Thyroid gland (tissue), 4 donors: Measurements from ENCODE around the gene CALM1. TPM values are rescaled to one million over a fixed set of nuclear protein-coding genes. Genes with fewer than 3 reads are reported as not detected.
A peak's percentile ranks its signal among the peaks of the same experiment; 100 is the strongest.

ENCODE experiments used
- DNase-seq, 2 donors: peaks; one replicate each; pipeline ENCODE4 v3.0.0-alpha.2; 2019
- H3K27ac ChIP-seq, 3 donors: fragments of 200-600 bp; sonication (generic); 1 replicate in 2 of 3; 2 replicates in 1 of 3; pipeline ENCODE4 v1.5.1; 2016 to 2019; ENCODE audit warnings: mild to moderate bottlenecking in 1 of 3, moderate library complexity in 1 of 3
- H3K27me3 ChIP-seq: fragments of 200-600 bp; sonication (generic); one replicate; pipeline ENCODE4 v1.5.1; 2019
- H3K36me3 ChIP-seq, 2 donors: fragments of 200-600 bp; sonication (generic); one replicate each; pipeline ENCODE4 v1.5.1; 2016 to 2019
- H3K4me1 ChIP-seq, 2 donors: fragments of 200-600 bp; sonication (generic); one replicate each; pipeline ENCODE4 v1.5.1; 2017 to 2019
- H3K4me3 ChIP-seq, 3 donors: fragments of 200-600 bp; sonication (generic); replicated peaks in 1 of 3; 1 replicate in 2 of 3; 2 replicates in 1 of 3; pipeline ENCODE4 v1.5.1; 2016; ENCODE audit warnings: mild to moderate bottlenecking in 1 of 3
- H3K9me3 ChIP-seq: fragments of 200-600 bp; sonication (generic); one replicate; pipeline ENCODE4 v1.5.1; 2017
- CTCF ChIP-seq, 6 experiments: fragments of 200-600 bp in 3 of 6; fragments of 450-650 bp in 3 of 6; sonication (generic) in 3 of 6; IDR thresholded peaks; one replicate each; pipeline ENCODE4 v1.5.1; 2016 to 2019; ENCODE audit warnings: antibody characterized with exemption in 6 of 6, mild to moderate bottlenecking in 2 of 6, inconsistent platforms in 1 of 6, moderate library complexity in 1 of 6
- POLR2A ChIP-seq, 2 donors: fragments of 450-650 bp; IDR thresholded peaks; one replicate each; pipeline ENCODE4 v1.6.1; 2017; ENCODE audit warnings: antibody characterized with exemption in 2 of 2, mild to moderate bottlenecking in 2 of 2, moderate library complexity in 1 of 2
- WGBS, 2 donors: methylation state at CpG; one replicate each; pipeline ENCODE4 v1.1.5; 2017; 5-methylcytosine and 5-hydroxymethylcytosine counted together
- intact Hi-C: fragments of 100-400 bp; cut with DNase I; formaldehyde crosslinking; loops from one replicate; pipeline ENCODE4 v1.15.1; 2023
- total RNA-seq, 4 donors: library from RNA; depleted of rRNA; stranded (reverse); fragments of >200 nt; gene quantifications; one replicate each; pipeline ENCODE4 v1.2.3, GENCODE V29; 2016

Gene CALM1
- total RNA-seq = 100 to 1,000 TPM; 262 to 355 (median 294) TPM

GRCh38 chr14:90396341-90397339 lies at the start of gene CALM1:
TSS of gene CALM1 (plus strand) at chr14:90397029. CDS start at chr14:90397231, 202 bp downstream.
- Histone ChIP-seq H3K36me3 (peaks cover 5% of the 10 kb centered on the region in 2 donors), H3K4me3 (peak within 1 kb of the TSS; percentile 36 to 91 (median 88)), H3K27me3 (no peaks in the 10 kb centered on the region), H3K27ac (peak within 1 kb of the TSS; percentile 74 to 76 (median 75)), H3K4me1 (peaks cover 17 to 20% of the 10 kb centered on the region in 2 donors), H3K9me3 (no peaks in the 10 kb centered on the region)
- intact Hi-C loops = loop anchor here (5.0 kb wide), 2 partner anchors 201 to 361 kb away; no protein-coding TSS in a partner anchor
- 2 to 3% methylated on average over 43 to 54 of the region's 89 CpGs for WGBS, 2 donors
- peak; percentile 90 to 93 for DNase-seq
- peak; percentile 99 to 100 for TF ChIP-seq POLR2A (IDR thresholded peaks at IDR 0.05)
- TF ChIP-seq CTCF (IDR thresholded peaks at IDR 0.05) = peak in 1 of 6 experiments; percentile 20

- TF ChIP-seq CTCF (IDR thresholded peaks at IDR 0.05) = no peak
- no peak for TF ChIP-seq POLR2A (IDR thresholded peaks at IDR 0.05)
- no peaks in the 10 kb centered on the region for H3K27me3 ChIP-seq
- H3K36me3 ChIP-seq = no peaks in the 10 kb centered on the region
- intact Hi-C loops = no loop called here
- no peak overlapping the region for H3K27ac ChIP-seq
- no peaks in the 10 kb centered on the region for H3K4me1 ChIP-seq
- H3K9me3 ChIP-seq = no peaks in the 10 kb centered on the region
- H3K4me3 ChIP-seq = no peak overlapping the region
- no peak for DNase-seq
- 92 to 97% methylated on average over 2 of the region's 2 CpGs for WGBS, 2 donors
Measured at GRCh38 chr14:90348270-90348669, 48.6 kb upstream of the CALM1 start.

DNA sequence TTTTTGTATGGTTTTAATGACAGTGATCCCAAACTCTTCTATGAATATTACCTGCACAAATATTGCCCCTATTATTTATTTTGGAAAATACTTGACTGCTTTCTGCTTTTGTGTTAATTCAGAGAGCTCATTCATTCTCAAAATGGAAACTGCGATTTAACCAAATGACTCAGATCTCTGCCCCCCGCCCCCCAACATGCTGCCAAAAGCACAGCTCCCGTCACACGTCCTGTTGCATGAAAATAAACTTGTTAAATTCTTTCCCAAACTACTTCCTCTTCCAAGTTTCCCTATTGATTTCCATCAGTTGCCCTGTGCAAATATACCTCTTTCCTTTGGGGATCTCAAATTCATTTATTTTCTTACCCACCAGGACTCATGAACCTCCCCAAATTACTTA lies 47.1 kb upstream of the CALM1 start:
- no peak overlapping the region for H3K27ac ChIP-seq
- intact Hi-C loops = no loop called here
- TF ChIP-seq POLR2A (IDR thresholded peaks at IDR 0.05) (no peak), CTCF (IDR thresholded peaks at IDR 0.05) (no peak)
- no peaks in the 10 kb centered on the region for H3K36me3 ChIP-seq
- H3K9me3 ChIP-seq = no peaks in the 10 kb centered on the region
- no peak overlapping the region for H3K4me3 ChIP-seq
- WGBS, 2 donors = 42 to 71% methylated on average over 4 of the region's 4 CpGs
- H3K27me3 ChIP-seq = no peaks in the 10 kb centered on the region
- DNase-seq = no peak
- peaks cover 0 to 2% of the 10 kb centered on the region in 2 donors for H3K4me1 ChIP-seq

- Histone ChIP-seq H3K9me3 (no peaks in the 10 kb centered on the region), H3K36me3 (no peaks in the 10 kb centered on the region), H3K4me1 (peaks cover 16 to 23% of the 10 kb centered on the region in 2 donors), H3K27me3 (no peaks in the 10 kb centered on the region), H3K27ac (peak overlapping the region in 2 of 3 donors; percentile 64 to 72), H3K4me3 (no peak overlapping the region)
- DNase-seq = no peak
- 81 to 90% methylated on average over 15 to 16 of the region's 16 CpGs for WGBS, 2 donors
- intact Hi-C loops = no loop called here
- TF ChIP-seq POLR2A (IDR thresholded peaks at IDR 0.05) (no peak), CTCF (IDR thresholded peaks at IDR 0.05) (no peak)
Measured at GRCh38 chr14:90354551-90355298, 42.1 kb upstream of the CALM1 start.
